Activated CD4-positive, alpha-beta T cell treated with anti-CD3 and anti-CD28 coated beads for 24 hours (primary cell): ENCODE results near the gene TRIAP1.
"Not testable (repeated sequence)": the region's sequence is repeated elsewhere in the genome, so short reads cannot be mapped to it uniquely, and the experiment has no call there.

Experiments used
- DNase-seq, 2 donors: peaks; one replicate each; pipeline ENCODE4 v3.0.0-alpha.2; 2020; ENCODE audit warnings: low read depth in 2 of 2

TRIAP1 gene

DNA sequence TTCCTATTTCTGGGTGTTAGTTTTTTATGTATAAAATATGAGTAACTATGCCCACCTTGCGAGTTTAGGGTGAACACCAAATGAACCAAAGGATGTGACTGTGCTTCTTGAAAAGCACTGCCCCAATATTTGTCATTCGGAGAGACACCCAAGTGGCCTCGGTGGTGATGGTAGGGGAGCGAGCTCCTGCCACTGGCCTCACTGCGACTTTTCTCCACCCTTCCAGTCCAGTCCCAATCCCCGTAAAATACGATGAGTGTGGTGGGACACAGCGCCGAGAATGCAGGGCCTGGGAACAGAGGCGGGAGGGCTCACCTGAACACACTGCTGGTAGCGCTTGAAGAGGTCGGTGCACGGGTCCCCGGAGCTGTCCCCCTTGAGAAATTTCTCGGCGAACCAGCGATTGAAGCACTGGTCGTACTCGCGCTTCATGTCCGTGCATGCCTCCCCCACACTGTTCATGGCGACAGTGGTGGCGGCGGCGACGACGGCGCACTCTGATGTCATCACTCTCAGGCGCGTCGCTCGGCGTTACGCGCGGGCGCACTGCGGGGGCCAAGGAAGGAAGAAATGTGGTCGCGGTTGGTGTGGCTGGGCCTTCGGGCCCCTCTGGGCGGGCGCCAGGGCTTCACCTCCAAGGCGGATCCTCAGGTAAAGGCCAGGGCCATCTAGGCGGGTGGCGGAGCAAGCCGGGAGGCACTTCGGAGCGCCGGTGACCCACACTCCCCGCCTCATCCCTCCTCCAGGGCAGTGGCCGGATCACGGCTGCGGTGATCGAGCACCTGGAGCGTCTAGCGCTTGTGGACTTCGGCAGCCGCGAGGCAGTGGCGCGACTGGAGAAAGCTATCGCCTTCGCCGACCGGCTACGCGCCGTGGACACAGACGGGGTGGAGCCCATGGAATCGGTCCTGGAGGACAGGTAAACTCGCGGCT is at the start of gene TRIAP1, which contains the start of gene GATC:
Gene TRIAP1, minus strand, starts transcription at position 474 of the 933 bp plus-strand sequence. Its CDS starts 12 bp downstream, at position 462.
Gene GATC, plus strand, starts transcription at position 534 of the 933 bp plus-strand sequence. Its CDS starts 37 bp downstream, at position 571.
- DNase-seq, result peak; percentile 76 to 84

DNA sequence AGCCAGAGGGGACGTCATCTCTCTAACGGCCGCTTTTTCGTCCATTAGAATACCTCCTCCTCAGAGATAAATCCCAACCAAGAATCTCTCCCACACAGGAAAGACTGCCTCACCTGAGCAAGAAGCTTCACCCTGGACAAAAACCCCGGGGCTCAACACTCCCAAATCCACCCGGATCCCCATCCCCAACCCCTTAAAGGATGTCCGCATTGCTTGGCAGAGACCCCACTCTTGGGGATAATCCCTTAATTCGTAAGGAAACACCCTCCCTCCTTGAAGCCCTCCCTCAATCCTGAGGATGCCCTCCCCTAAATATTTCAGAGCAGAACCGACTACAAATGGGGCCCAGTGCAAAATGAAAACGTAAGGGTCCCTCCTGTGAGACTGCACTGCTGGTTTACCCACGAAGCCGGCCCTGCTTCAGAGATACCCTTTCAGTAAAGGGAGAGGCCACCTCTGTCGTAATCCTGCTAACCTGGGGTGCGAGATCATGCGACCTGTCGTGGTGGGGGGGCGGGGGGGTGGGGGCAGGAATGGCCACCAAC is 49.1 kb upstream of the TRIAP1 start:
- DNase-seq, result no peak

DNA sequence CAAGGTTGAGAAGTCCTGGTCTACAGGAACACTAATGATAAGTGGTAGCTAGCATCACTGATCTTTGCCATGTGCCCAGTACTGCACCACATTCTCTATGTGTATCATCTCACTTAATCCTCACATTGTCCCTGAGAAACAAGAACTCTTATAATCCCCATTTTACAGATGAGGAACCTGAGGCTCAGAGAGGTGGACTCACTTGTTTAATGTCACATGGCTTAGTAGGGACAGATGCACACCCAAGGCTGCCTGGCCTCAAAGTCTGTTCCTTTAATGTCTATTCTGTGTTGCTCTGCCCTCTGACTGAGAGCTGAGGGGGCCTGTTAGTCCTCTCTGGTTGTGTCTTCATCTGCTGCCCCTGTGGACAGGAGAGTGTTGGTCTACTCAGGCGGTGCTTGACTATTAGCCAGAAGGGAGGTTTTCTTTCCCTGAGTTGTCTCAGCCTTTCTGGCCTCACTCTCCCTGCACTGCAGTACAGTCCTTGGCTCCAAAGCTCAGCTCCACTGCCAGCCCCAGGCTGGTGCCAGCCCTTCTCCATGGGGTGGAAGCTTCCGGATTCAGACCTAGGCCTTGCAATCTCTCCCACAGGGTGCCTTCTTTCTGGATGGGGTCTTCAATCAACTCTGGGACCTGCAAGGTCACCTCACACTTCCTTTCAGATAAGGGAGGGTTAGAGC is 44.8 kb upstream of the TRIAP1 start:
- DNase-seq, result no peak

- DNase-seq, result no peak
Measured at GRCh38 chr12:120490325-120490724, 44.1 kb upstream of the TRIAP1 start.

GRCh38 chr12:120489018-120489417 is 42.8 kb upstream of the TRIAP1 start:
- no peak for DNase-seq

DNA sequence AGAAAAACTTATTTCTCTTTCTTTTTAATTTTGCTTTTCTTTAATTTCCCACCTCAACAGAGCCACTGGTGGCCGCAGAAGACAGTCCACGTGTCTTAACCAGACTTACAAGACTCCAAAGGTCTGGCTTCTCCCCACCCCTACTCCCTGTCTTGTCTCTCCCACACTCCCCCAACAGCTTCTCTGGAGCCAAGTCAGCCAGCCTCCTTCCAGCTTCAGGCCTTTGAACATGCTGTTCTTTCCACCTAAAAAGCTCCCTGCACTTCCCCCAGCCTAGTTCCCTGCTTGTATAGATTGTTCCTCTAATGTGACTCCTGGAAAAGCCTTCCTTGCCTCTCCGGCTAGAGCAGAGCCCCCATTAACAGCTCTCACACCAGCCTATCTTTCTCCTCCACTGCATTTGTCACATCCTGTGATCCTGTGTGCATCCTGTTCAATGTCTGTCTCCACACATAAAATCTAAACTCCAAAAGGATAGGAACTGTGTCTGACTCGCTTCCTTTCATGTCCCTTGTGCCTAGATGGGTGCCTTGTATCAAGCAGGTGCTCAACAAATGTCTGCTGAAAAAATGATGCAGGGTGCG is 42.0 kb upstream of the TRIAP1 start:
- no peak for DNase-seq

- DNase-seq, result not testable (repeated sequence)
Measured at GRCh38 chr12:120487552-120487951, 41.4 kb upstream of the TRIAP1 start.

GRCh38 chr12:120485961-120486881 is 40.0 kb upstream of the TRIAP1 start:
- DNase-seq, result no peak

DNA sequence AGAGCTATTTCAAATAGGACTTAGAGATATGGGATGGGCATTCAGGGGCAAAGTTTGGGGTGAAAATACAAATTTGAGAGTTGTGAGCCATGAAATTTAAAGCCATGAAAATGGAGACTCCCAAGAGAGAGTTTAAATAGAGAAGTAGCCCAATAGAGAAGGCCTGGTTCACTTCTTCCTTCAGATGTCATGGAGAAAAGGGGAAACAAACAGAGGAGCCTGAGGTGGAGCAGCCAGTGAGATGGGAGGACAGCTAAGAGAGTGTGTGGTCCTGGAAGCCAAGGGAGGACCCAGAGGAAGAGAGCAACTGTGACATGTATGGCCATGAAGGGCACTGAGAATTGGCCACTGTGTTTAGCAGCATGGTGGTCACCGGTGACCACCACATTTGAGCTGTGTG is 37.4 kb upstream of the TRIAP1 start:
- no peak for DNase-seq

GRCh38 chr12:120481022-120481767 is 35.0 kb upstream of the TRIAP1 start:
- DNase-seq, result no peak

DNA sequence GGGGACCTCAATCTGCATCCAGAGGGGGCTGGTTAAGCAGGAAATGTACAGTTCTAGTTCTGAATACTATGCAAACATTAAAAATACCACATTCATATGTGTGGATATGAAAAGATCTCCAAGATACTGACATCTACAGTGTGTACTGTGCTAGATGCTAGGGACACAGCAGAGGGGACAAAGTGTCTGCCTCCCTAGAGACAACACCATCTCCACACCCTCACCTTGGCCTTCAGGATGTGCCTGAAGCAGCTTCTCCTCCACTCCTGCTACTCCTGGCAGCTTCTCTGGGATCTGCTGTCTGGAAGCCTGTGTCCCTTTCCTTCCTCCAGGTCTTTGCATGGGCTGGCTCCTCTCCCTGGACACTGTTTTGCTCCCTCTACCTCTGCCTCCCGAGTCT is 34.0 kb upstream of the TRIAP1 start:
- no peak for DNase-seq

- DNase-seq, result no peak
Measured at GRCh38 chr12:120479458-120479857, 33.3 kb upstream of the TRIAP1 start.

DNA sequence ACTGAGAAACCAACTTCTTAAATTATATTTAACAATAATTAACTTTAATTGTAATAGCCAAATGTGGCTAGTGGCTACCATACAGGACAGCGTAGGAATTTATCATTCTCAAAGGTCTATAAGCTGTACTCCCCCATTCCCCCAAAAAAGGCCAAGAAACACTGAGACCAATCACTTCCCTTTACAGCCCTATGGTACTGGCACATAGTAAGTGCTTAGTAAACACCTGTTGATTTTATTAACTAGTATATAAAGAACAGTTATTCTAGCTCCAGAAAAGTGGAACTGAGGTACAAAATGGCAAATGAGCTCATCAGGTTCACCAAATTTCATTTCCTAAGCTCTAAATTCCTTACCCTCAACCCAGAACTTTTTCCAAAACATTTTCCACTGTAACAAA is 29.5 kb upstream of the TRIAP1 start:
- no peak for DNase-seq

- DNase-seq, result no peak
Measured at GRCh38 chr12:120474616-120474960, 28.4 kb upstream of the TRIAP1 start.

DNA sequence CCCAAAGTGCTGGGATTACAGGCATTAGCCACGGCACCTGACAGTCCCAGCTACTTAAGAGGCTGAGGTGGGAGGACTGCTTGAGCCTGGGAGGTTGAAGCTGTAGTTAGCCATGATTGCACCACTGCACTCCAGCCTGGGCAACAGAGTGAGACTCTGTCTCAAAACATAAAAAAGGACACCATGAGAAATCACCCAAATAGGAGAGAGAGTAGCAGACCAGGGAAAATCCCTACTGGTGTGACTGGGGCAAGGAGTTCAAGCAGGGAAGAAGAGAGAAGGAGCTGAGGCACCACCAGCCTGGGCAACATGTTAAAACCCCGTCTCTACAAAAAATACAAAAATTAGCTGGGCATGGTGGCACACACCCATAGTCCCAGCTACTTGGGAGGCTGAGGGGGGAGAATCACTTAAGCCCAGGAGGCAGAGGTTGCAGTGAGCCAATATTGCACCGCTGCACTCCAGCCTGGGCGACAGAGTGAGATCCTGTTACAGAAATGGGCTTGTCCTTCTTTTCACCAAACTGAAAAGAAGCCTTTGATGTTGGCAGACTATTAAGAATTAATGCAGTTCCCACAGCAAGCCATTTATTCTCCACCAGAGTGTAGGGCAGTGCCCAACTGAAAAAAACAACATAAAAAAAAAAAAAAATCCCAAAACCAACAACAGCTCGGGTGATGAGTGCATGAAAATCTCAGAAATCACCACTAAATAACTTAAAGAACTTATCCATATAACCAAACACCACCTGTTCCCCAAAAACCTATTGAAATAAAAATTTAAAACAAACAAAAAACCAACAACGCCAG is 27.8 kb upstream of the TRIAP1 start:
- DNase-seq, result no peak

GRCh38 chr12:120472521-120472920 is 26.3 kb upstream of the TRIAP1 start:
- no peak for DNase-seq

GRCh38 chr12:120470150-120470784 is 24.1 kb upstream of the TRIAP1 start:
- no peak for DNase-seq

DNA sequence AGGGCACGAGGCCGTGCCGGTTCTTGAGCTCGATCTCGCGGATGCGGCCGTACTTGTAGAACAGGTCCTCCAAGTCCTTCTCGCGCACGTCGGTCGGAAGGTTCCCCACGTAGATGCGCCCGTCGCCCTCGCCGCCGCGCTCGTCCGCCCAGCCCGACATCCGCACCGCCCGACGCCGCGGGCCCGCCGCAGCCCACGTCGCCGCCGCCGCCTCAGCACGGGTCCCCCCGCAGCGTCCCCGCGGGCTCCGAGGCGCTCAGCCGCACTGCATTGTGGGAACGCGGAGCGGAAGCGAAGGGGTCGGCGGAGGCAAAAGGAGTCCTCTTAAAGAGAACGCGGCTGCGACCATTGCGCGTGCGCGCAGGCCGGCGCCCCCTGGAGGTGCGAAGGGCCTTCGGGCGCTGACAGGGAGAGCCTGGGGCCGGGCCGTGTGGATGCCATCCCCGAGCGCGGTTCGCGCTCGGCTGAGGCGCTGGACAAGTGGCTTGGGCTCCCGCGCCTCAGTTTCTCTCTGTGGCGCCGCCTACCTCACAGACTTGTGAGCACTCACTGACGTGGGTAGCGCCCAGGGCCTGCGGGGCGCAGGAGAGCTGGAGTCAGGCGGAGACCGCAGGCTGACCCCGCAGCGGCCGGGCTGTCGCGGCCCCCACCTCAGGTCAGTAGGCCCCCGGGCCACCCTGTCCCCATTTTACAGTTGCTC is 23.4 kb upstream of the TRIAP1 start, which contains the start of gene SRSF9:
Gene SRSF9, minus strand, starts transcription at position 299 of the 700 bp plus-strand sequence. Its CDS starts 139 bp downstream, at position 160.
- peak; percentile 95 to 96 for DNase-seq
